HepG2 (cell line): ENCODE measurements around the gene BOD1L1. TPM values are rescaled to one million over a fixed set of nuclear protein-coding genes. Genes with fewer than 3 reads are reported as not detected.

Experiments used
- CBX5 ChIP-seq: sonication (generic); formaldehyde crosslinking; IDR thresholded peaks from 2 replicates; pipeline ENCODE4 v1.4.0; 2020; ENCODE audit warnings: missing genetic modification reagents, borderline replicate concordance
- FOXK1 ChIP-seq: sonication (generic); formaldehyde crosslinking; IDR thresholded peaks from 2 replicates; pipeline ENCODE4 v1.4.0; 2020; ENCODE audit warnings: low read depth, missing genetic modification reagents, borderline replicate concordance
- FOXO4 ChIP-seq: sonication (generic); formaldehyde crosslinking; conservative IDR thresholded peaks from 2 replicates; pipeline ENCODE4 v1.8.1; 2023; ENCODE audit warnings: missing genetic modification reagents
- GATAD1 ChIP-seq: IDR thresholded peaks from 2 replicates; pipeline ENCODE4 v1.6.1; 2016; ENCODE audit warnings: missing genetic modification reagents, missing compliant biosample characterization
- GATAD2A ChIP-seq: IDR thresholded peaks from 2 replicates; pipeline ENCODE4 v1.6.1; 2016
- HOXA3 ChIP-seq: sonication (generic); formaldehyde crosslinking; IDR thresholded peaks from 2 replicates; pipeline ENCODE4 v1.5.0; 2020; ENCODE audit warnings: missing genetic modification reagents
- MED13 ChIP-seq: sonication (generic); formaldehyde crosslinking; IDR thresholded peaks from 2 replicates; pipeline ENCODE4 v1.5.0; 2020; ENCODE audit warnings: missing genetic modification reagents
- MTF2 ChIP-seq: sonication (generic); formaldehyde crosslinking; IDR thresholded peaks from 2 replicates; pipeline ENCODE4 v1.5.0; 2020; ENCODE audit warnings: missing genetic modification reagents, borderline replicate concordance
- NFYB ChIP-seq: sonication (generic); formaldehyde crosslinking; IDR thresholded peaks from 2 replicates; pipeline ENCODE4 v1.4.0; 2020; ENCODE audit warnings: missing genetic modification reagents
- NONO ChIP-seq, 2 experiments: fragments of 450-650 bp in 1 of 2; sonication (generic) in 1 of 2; formaldehyde crosslinking in 1 of 2; IDR thresholded peaks in 1 of 2; conservative IDR thresholded peaks in 1 of 2; 2 replicates each; pipeline versions ENCODE4 v1.6.1 to v1.8.0; 2017 to 2022; ENCODE audit warnings: mild to moderate bottlenecking in 1 of 2, missing genetic modification reagents in 1 of 2, moderate library complexity in 1 of 2
- RCOR2 ChIP-seq: IDR thresholded peaks from 2 replicates; pipeline ENCODE4 v1.6.1; 2016; ENCODE audit warnings: missing biosample characterization, missing genetic modification reagents
- SMC3 ChIP-seq: IDR thresholded peaks from 2 replicates; pipeline ENCODE4 v1.6.1; 2011; ENCODE audit warnings: low read length, improper control_type of control experiment
- STAG1 ChIP-seq: sonication (generic); formaldehyde crosslinking; IDR thresholded peaks from 2 replicates; pipeline ENCODE4 v1.4.0; 2020; ENCODE audit warnings: missing genetic modification reagents
- STAT5B ChIP-seq: sonication (generic); formaldehyde crosslinking; IDR thresholded peaks from 2 replicates; pipeline ENCODE4 v1.4.0; 2020; ENCODE audit warnings: missing genetic modification reagents
- TOPORS ChIP-seq: sonication (generic); formaldehyde crosslinking; IDR thresholded peaks from 2 replicates; pipeline ENCODE4 v1.8.0; 2023; ENCODE audit warnings: mild to moderate bottlenecking, missing genetic modification reagents
- ZBTB34 ChIP-seq: sonication (generic); formaldehyde crosslinking; IDR thresholded peaks from 2 replicates; pipeline ENCODE4 v1.8.0; 2022; ENCODE audit warnings: mild to moderate bottlenecking, missing genetic modification reagents
- ZFP36 ChIP-seq: fragments of 150-350 bp; IDR thresholded peaks from 2 replicates; pipeline ENCODE4 v1.6.1; 2018; ENCODE audit warnings: borderline replicate concordance, low read length, low read depth; ENCODE audit not compliant: partially characterized antibody
- ZHX1 ChIP-seq: sonication (generic); formaldehyde crosslinking; IDR thresholded peaks from 2 replicates; pipeline ENCODE4 v1.8.1; 2022; ENCODE audit warnings: low read depth, mild to moderate bottlenecking, missing genetic modification reagents
- ZNF337 ChIP-seq: sonication (generic); formaldehyde crosslinking; IDR thresholded peaks from 2 replicates; pipeline ENCODE4 v1.5.1; 2020; ENCODE audit warnings: missing genetic modification reagents, low read depth, mild to moderate bottlenecking, borderline replicate concordance
- ZNF564 ChIP-seq: sonication (generic); formaldehyde crosslinking; IDR thresholded peaks from 2 replicates; pipeline ENCODE4 v1.8.1; 2023; ENCODE audit warnings: mild to moderate bottlenecking, missing genetic modification reagents
- ZNF605 ChIP-seq: sonication (generic); formaldehyde crosslinking; IDR thresholded peaks from 2 replicates; pipeline ENCODE4 v1.8.0; 2022; ENCODE audit warnings: mild to moderate bottlenecking, missing genetic modification reagents
- ZNF800 ChIP-seq: sonication (generic); formaldehyde crosslinking; IDR thresholded peaks from 2 replicates; pipeline ENCODE4 v1.4.0; 2020; ENCODE audit warnings: missing genetic modification reagents
- polyA plus RNA-seq, 8 experiments: library from polyadenylated mRNA; depleted of rRNA in 3 of 8; stranded (reverse) in 7 of 8; unstranded in 1 of 8; fragments of >200 nt; fragmentation: Illumina TruSeq in 4 of 8; extraction: Trizol in 4 of 8; gene quantifications; 2 replicates each; pipeline versions ENCODE4 v1.2.1 to v1.2.3, GENCODE V29; 2011 to 2016; ENCODE audit warnings: low read depth in 4 of 8, missing spikeins in 1 of 8, mixed read lengths in 1 of 8; ENCODE audit not compliant: insufficient read depth in 1 of 8
- total RNA-seq, 5 experiments: library from RNA; depleted of rRNA; stranded (reverse); fragments of >200 nt; fragmentation: Illumina TruSeq; extraction: Trizol; gene quantifications; 2 replicates each; pipeline ENCODE4 v1.2.3, GENCODE V29; 2016; ENCODE audit warnings: low read depth in 1 of 5

Gene BOD1L1
- total and polyA plus RNA-seq, 2 of the 13 experiments (the other 11 are each of a cell fraction or from before 2014, with no cell fraction given), result 11.7 to 17.9 TPM

GRCh38 chr4:13548984-13549546 is 78.5 kb downstream of the BOD1L1 start (continued):
- TF ChIP-seq FOXO4 (CRISPR knock-in tag), result no peak
- TF ChIP-seq GATAD2A (CRISPR knock-in tag), result 0 out of 2 replicates have a peak, but pooled peaks have one; percentile 18
- TF ChIP-seq ZHX1 (CRISPR knock-in tag), result no peak
- TF ChIP-seq STAT5B (CRISPR knock-in tag), result no peak
- TF ChIP-seq ZNF337 (CRISPR knock-in tag), result no peak
- 0 out of 2 replicates have a peak, but pooled peaks have one; percentile 25 for TF ChIP-seq ZNF605 (CRISPR knock-in tag)
- TF ChIP-seq MED13 (CRISPR knock-in tag), result no peak
- no peak for TF ChIP-seq FOXK1
- no peak for TF ChIP-seq TOPORS (CRISPR knock-in tag)
- TF ChIP-seq CBX5 (CRISPR knock-in tag), result peak; percentile 25; the same call in 1 of the 2 replicates
- TF ChIP-seq NONO (IDR thresholded peaks at IDR 0.05), result no peak
- no peak for TF ChIP-seq NONO (CRISPR knock-in tag; conservative IDR thresholded peaks at IDR 0.05)
- no peak for TF ChIP-seq RCOR2
- TF ChIP-seq ZBTB34 (CRISPR knock-in tag), result no peak
- TF ChIP-seq MTF2 (CRISPR knock-in tag), result 0 out of 2 replicates have a peak, but pooled peaks have one; percentile 56
- TF ChIP-seq ZNF800 (CRISPR knock-in tag), result peak; percentile 56; the same call in 1 of the 2 replicates
- TF ChIP-seq ZNF564 (CRISPR knock-in tag), result no peak
- TF ChIP-seq SMC3, result peak; percentile 85
- TF ChIP-seq GATAD1 (CRISPR knock-in tag), result 0 out of 2 replicates have a peak, but pooled peaks have one; percentile 29
- peak; percentile 99 for TF ChIP-seq STAG1 (CRISPR knock-in tag)
- TF ChIP-seq ZFP36, result no peak
- TF ChIP-seq HOXA3 (CRISPR knock-in tag), result peak; percentile 18; the same call in 1 of the 2 replicates
- TF ChIP-seq NFYB (CRISPR knock-in tag), result no peak
